Activated naive CD4-positive, alpha-beta T cell treated with anti-CD3 and anti-CD28 coated beads for 36 hours (primary cell): Measurements from ENCODE around the gene UBE2G1. TPM values are rescaled to one million over a fixed set of nuclear protein-coding genes. Genes with fewer than 3 reads are reported as not detected.
A peak's percentile ranks its signal among the peaks of the same experiment; 100 is the strongest.
"Not testable (repeated sequence)": the region's sequence is repeated elsewhere in the genome, so short reads cannot be mapped to it uniquely, and the experiment has no call there.

Experiments used
- CTCF ChIA-PET: fragments of 350-600 bp; sonication (Branson Sonifier 250); formaldehyde crosslinking; loops from one replicate; lab custom pipeline; 2021; ENCODE audit warnings: antibody characterized with exemption; lab: Charles Lee
- DNase-seq: peaks from one replicate; pipeline ENCODE4 v3.0.0-alpha.2; 2020
- H3K27ac Mint-ChIP-seq: one replicate; pipeline ENCODE4 v1.8.0; 2021; ENCODE audit warnings: mild to moderate bottlenecking, mixed read lengths
- H3K27me3 Mint-ChIP-seq: one replicate; pipeline ENCODE4 v1.8.0; 2021; ENCODE audit warnings: low read depth, mixed read lengths
- H3K36me3 Mint-ChIP-seq: one replicate; pipeline ENCODE4 v1.8.0; 2021; ENCODE audit warnings: low read depth, mixed read lengths
- H3K4me1 Mint-ChIP-seq: one replicate; pipeline ENCODE4 v1.8.0; 2021; ENCODE audit warnings: low read depth, mixed read lengths
- H3K4me3 Mint-ChIP-seq: one replicate; pipeline ENCODE4 v1.8.0; 2021; ENCODE audit warnings: mild to moderate bottlenecking, moderate library complexity, mixed read lengths
- H3K9me3 Mint-ChIP-seq: one replicate; pipeline ENCODE4 v1.8.0; 2021; ENCODE audit warnings: mixed read lengths
- intact Hi-C: fragments of 100-400 bp; cut with micrococcal nuclease; formaldehyde crosslinking; loops from one replicate; pipeline ENCODE4 v1.15.1; 2023
- total RNA-seq, 2 experiments: library from RNA; stranded (reverse); gene quantifications; one replicate each; pipeline ENCODE4 v1.2.3, GENCODE V29; 2021

Gene UBE2G1
- total RNA-seq, 2 experiments from 2014 or later, result 33.3 to 36.1 TPM

- DNase-seq, result no peak
- no peaks in the 10 kb centered on the region for H3K9me3 Mint-ChIP-seq
- H3K36me3 Mint-ChIP-seq, result peaks cover 3% of the 10 kb centered on the region
- CTCF ChIA-PET, result interaction anchor here (0.6 kb wide), 2 partner anchors 34 to 49 kb away, joined by 3 to 7 read pairs; no protein-coding TSS in a partner anchor
- H3K4me1 Mint-ChIP-seq, result peaks cover 33% of the 10 kb centered on the region
- no peaks in the 10 kb centered on the region for H3K27me3 Mint-ChIP-seq
- H3K4me3 Mint-ChIP-seq, result no peak overlapping the region
- H3K27ac Mint-ChIP-seq, result no peak overlapping the region
- intact Hi-C loops, result no loop called here
These were observed 12.3 kb downstream of the UBE2G1 start for GRCh38 chr17:4354206-4354605.

GRCh38 chr17:4350214-4350613, 16.3 kb downstream of the UBE2G1 start:
- CTCF ChIA-PET, H3K36me3 Mint-ChIP-seq, intact Hi-C loops, H3K4me3 Mint-ChIP-seq, H3K27me3 Mint-ChIP-seq, H3K9me3 Mint-ChIP-seq, H3K27ac Mint-ChIP-seq, DNase-seq: not testable (repeated sequence)
- peaks cover 34% of the 10 kb centered on the region for H3K4me1 Mint-ChIP-seq

- Mint-ChIP-seq H3K4me3 (no peak overlapping the region), H3K36me3 (no peaks in the 10 kb centered on the region), H3K4me1 (peaks cover 21% of the 10 kb centered on the region), H3K9me3 (no peaks in the 10 kb centered on the region), H3K27me3 (no peaks in the 10 kb centered on the region), H3K27ac (no peak overlapping the region)
- DNase-seq, result no peak
- intact Hi-C loops, result no loop called here
- CTCF ChIA-PET, result interaction anchor here (0.6 kb wide), 1 partner anchor 135 kb away, joined by 3 read pairs; no protein-coding TSS in a partner anchor
These were observed 20.8 kb downstream of the UBE2G1 start for GRCh38 chr17:4345581-4346252.

GRCh38 chr17:4344926-4345325, 21.5 kb downstream of the UBE2G1 start:
- Mint-ChIP-seq H3K4me3 (no peak overlapping the region), H3K4me1 (peaks cover 27% of the 10 kb centered on the region), H3K27me3 (no peaks in the 10 kb centered on the region), H3K9me3 (no peaks in the 10 kb centered on the region), H3K36me3 (no peaks in the 10 kb centered on the region), H3K27ac (no peak overlapping the region)
- CTCF ChIA-PET, result interaction anchor here (0.6 to 1.1 kb wide), 2 partner anchors 25 to 135 kb away, joined by 3 to 4 read pairs; no protein-coding TSS in a partner anchor
- no peak for DNase-seq
- intact Hi-C loops, result no loop called here

GRCh38 chr17:4342535-4342934, 23.9 kb downstream of the UBE2G1 start:
- Mint-ChIP-seq H3K36me3 (no peaks in the 10 kb centered on the region), H3K27ac (no peak overlapping the region), H3K4me1 (peaks cover 30% of the 10 kb centered on the region), H3K9me3 (no peaks in the 10 kb centered on the region), H3K4me3 (no peak overlapping the region), H3K27me3 (no peaks in the 10 kb centered on the region)
- no peak for DNase-seq
- intact Hi-C loops, result no loop called here
- CTCF ChIA-PET, result interaction anchor here (0.6 to 1.5 kb wide), 3 partner anchors 11 to 439 kb away, joined by 3 to 5 read pairs (median 3); no protein-coding TSS in a partner anchor

GRCh38 chr17:4341616-4341977, 24.9 kb downstream of the UBE2G1 start:
- intact Hi-C loops, result no loop called here
- peaks cover 32% of the 10 kb centered on the region for H3K4me1 Mint-ChIP-seq
- H3K27ac Mint-ChIP-seq, result no peak overlapping the region
- H3K4me3 Mint-ChIP-seq, result no peak overlapping the region
- no peak for DNase-seq
- H3K9me3 Mint-ChIP-seq, result no peaks in the 10 kb centered on the region
- no peaks in the 10 kb centered on the region for H3K36me3 Mint-ChIP-seq
- CTCF ChIA-PET, result interaction anchor here (1.5 kb wide), 1 partner anchor 126 kb away, joined by 3 read pairs; no protein-coding TSS in a partner anchor
- no peaks in the 10 kb centered on the region for H3K27me3 Mint-ChIP-seq

GRCh38 chr17:4340914-4341615, 25.4 kb downstream of the UBE2G1 start:
- Mint-ChIP-seq H3K27me3 (no peaks in the 10 kb centered on the region), H3K4me3 (no peak overlapping the region), H3K27ac (no peak overlapping the region), H3K4me1 (peaks cover 31% of the 10 kb centered on the region), H3K36me3 (no peaks in the 10 kb centered on the region), H3K9me3 (no peaks in the 10 kb centered on the region)
- intact Hi-C loops, result no loop called here
- DNase-seq, result no peak
- CTCF ChIA-PET, result interaction anchor here (0.6 to 1.5 kb wide), 2 partner anchors 125 to 170 kb away, joined by 3 read pairs; no protein-coding TSS in a partner anchor

GRCh38 chr17:4334776-4335584, 31.5 kb downstream of the UBE2G1 start:
- Mint-ChIP-seq H3K4me1 (peaks cover 55% of the 10 kb centered on the region), H3K36me3 (no peaks in the 10 kb centered on the region), H3K4me3 (peak overlapping the region; percentile 22), H3K27ac (peak overlapping the region; percentile 39), H3K9me3 (no peaks in the 10 kb centered on the region), H3K27me3 (no peaks in the 10 kb centered on the region)
- CTCF ChIA-PET, result no interaction called here
- intact Hi-C loops, result no loop called here
- DNase-seq, result no peak

- CTCF ChIA-PET, result no interaction called here
- H3K27ac Mint-ChIP-seq, result peak overlapping the region; percentile 39
- no peaks in the 10 kb centered on the region for H3K9me3 Mint-ChIP-seq
- no peaks in the 10 kb centered on the region for H3K27me3 Mint-ChIP-seq
- H3K36me3 Mint-ChIP-seq, result peaks cover under 1% of the 10 kb centered on the region
- peaks cover 58% of the 10 kb centered on the region for H3K4me1 Mint-ChIP-seq
- intact Hi-C loops, result no loop called here
- DNase-seq, result no peak
- H3K4me3 Mint-ChIP-seq, result no peak overlapping the region
These were observed 32.1 kb downstream of the UBE2G1 start for GRCh38 chr17:4334332-4334731.

GRCh38 chr17:4333041-4333440, 33.4 kb downstream of the UBE2G1 start:
- Mint-ChIP-seq H3K4me3 (no peak overlapping the region), H3K27me3 (no peaks in the 10 kb centered on the region), H3K4me1 (peaks cover 60% of the 10 kb centered on the region), H3K36me3 (peaks cover 7% of the 10 kb centered on the region), H3K27ac (no peak overlapping the region), H3K9me3 (no peaks in the 10 kb centered on the region)
- CTCF ChIA-PET, result no interaction called here
- DNase-seq, result no peak
- intact Hi-C loops, result no loop called here

- Mint-ChIP-seq H3K9me3 (peaks cover 2% of the 10 kb centered on the region), H3K27me3 (no peaks in the 10 kb centered on the region), H3K4me3 (no peak overlapping the region), H3K27ac (no peak overlapping the region), H3K4me1 (peaks cover 64% of the 10 kb centered on the region), H3K36me3 (peaks cover 12% of the 10 kb centered on the region)
- intact Hi-C loops, result no loop called here
- no peak for DNase-seq
- CTCF ChIA-PET, result no interaction called here
These were observed 34.0 kb downstream of the UBE2G1 start for GRCh38 chr17:4332296-4332970.

- peaks cover 60% of the 10 kb centered on the region for H3K4me1 Mint-ChIP-seq
- H3K27me3 Mint-ChIP-seq, result no peaks in the 10 kb centered on the region
- intact Hi-C loops, result no loop called here
- no peak overlapping the region for H3K4me3 Mint-ChIP-seq
- no peak overlapping the region for H3K27ac Mint-ChIP-seq
- CTCF ChIA-PET, result no interaction called here
- H3K36me3 Mint-ChIP-seq, result peaks cover 19% of the 10 kb centered on the region
- no peak for DNase-seq
- H3K9me3 Mint-ChIP-seq, result peaks cover 2% of the 10 kb centered on the region
These were observed 34.9 kb downstream of the UBE2G1 start for GRCh38 chr17:4331614-4332013.
